Trophoblast cell (in vitro differentiated cells and primary cell): ENCODE results near the gene SLC30A10. TPM values are rescaled to one million over a fixed set of nuclear protein-coding genes. Genes with fewer than 3 reads are reported as not detected.

Source experiments
- DNase-seq, 2 donors: peaks; one replicate each; pipeline ENCODE4 v3.0.0-alpha.2; 2016
- H2AFZ ChIP-seq: 2 replicates; pipeline ENCODE4 v1.6.1; 2013; ENCODE audit warnings: low read length, moderate library complexity, mild to moderate bottlenecking; ENCODE audit not compliant: insufficient read depth, poor library complexity
- H2AK5ac ChIP-seq: 2 replicates; pipeline ENCODE4 v1.6.1; 2013; ENCODE audit warnings: mild to moderate bottlenecking, low read length
- H2BK120ac ChIP-seq: 2 replicates; pipeline ENCODE4 v1.6.1; 2013; ENCODE audit warnings: low read length, mild to moderate bottlenecking, moderate library complexity; ENCODE audit not compliant: insufficient read depth, poor library complexity
- H2BK12ac ChIP-seq: 2 replicates; pipeline ENCODE4 v1.6.1; 2013; ENCODE audit warnings: mild to moderate bottlenecking, low read length, moderate library complexity
- H2BK5ac ChIP-seq: 2 replicates; pipeline ENCODE4 v1.6.1; 2013; ENCODE audit warnings: low read length, low read depth, moderate library complexity, mild to moderate bottlenecking; ENCODE audit not compliant: poor library complexity
- H3K14ac ChIP-seq: 2 replicates; pipeline ENCODE4 v1.6.1; 2013; ENCODE audit warnings: mild to moderate bottlenecking, low read length
- H3K18ac ChIP-seq: 2 replicates; pipeline ENCODE4 v1.6.1; 2013; ENCODE audit warnings: mild to moderate bottlenecking, low read length
- H3K23ac ChIP-seq: 2 replicates; pipeline ENCODE4 v1.6.1; 2013; ENCODE audit warnings: low read length
- H3K27ac ChIP-seq: 2 replicates; pipeline ENCODE4 v1.5.1; 2013; ENCODE audit warnings: low read depth, mild to moderate bottlenecking, inconsistent platforms, low read length, moderate library complexity
- H3K27me3 ChIP-seq: 2 replicates; pipeline ENCODE4 v1.6.1; 2013; ENCODE audit warnings: inconsistent platforms, mild to moderate bottlenecking, low read length, moderate library complexity; ENCODE audit not compliant: insufficient read depth
- H3K36me3 ChIP-seq, 2 experiments: 1 replicate in 1 of 2; 2 replicates in 1 of 2; pipeline ENCODE4 v1.6.1; 2013; ENCODE audit warnings: low read length in 2 of 2, mild to moderate bottlenecking in 2 of 2, moderate library complexity in 1 of 2; ENCODE audit not compliant: insufficient read depth in 2 of 2, control insufficient read depth in 1 of 2
- H3K4ac ChIP-seq: 2 replicates; pipeline ENCODE4 v1.6.1; 2013; ENCODE audit warnings: low read depth, mild to moderate bottlenecking, low read length, moderate library complexity
- H3K4me1 ChIP-seq, 2 experiments: 1 replicate in 1 of 2; 2 replicates in 1 of 2; pipeline ENCODE4 v1.6.1; 2013; ENCODE audit warnings: low read length in 2 of 2, mild to moderate bottlenecking in 2 of 2, moderate library complexity in 1 of 2; ENCODE audit not compliant: insufficient read depth in 2 of 2, control insufficient read depth in 1 of 2
- H3K4me2 ChIP-seq: 2 replicates; pipeline ENCODE4 v1.6.1; 2013; ENCODE audit warnings: inconsistent platforms, mild to moderate bottlenecking, low read length, moderate library complexity
- H3K4me3 ChIP-seq: 2 replicates; pipeline ENCODE4 v1.5.1; 2013; ENCODE audit warnings: mild to moderate bottlenecking, low read depth, low read length, inconsistent platforms
- H3K79me1 ChIP-seq: one replicate; pipeline ENCODE4 v1.6.1; 2013; ENCODE audit warnings: low read length
- H3K79me2 ChIP-seq: 2 replicates; pipeline ENCODE4 v1.6.1; 2013; ENCODE audit warnings: low read length, mild to moderate bottlenecking; ENCODE audit not compliant: control insufficient read depth, insufficient read depth, poor library complexity
- H3K9ac ChIP-seq: 2 replicates; pipeline ENCODE4 v1.6.1; 2013; ENCODE audit warnings: mild to moderate bottlenecking, low read length
- H3K9me3 ChIP-seq: 2 replicates; pipeline ENCODE4 v1.6.1; 2013; ENCODE audit warnings: low read depth, mild to moderate bottlenecking, control low read depth, inconsistent platforms, low read length; ENCODE audit not compliant: insufficient read depth
- H4K12ac ChIP-seq: 2 replicates; pipeline ENCODE4 v1.6.1; 2013; ENCODE audit warnings: low read depth, mild to moderate bottlenecking, low read length, moderate library complexity
- H4K8ac ChIP-seq: 2 replicates; pipeline ENCODE4 v1.6.1; 2013; ENCODE audit warnings: low read depth, mild to moderate bottlenecking, low read length, moderate library complexity
- H4K91ac ChIP-seq: one replicate; pipeline ENCODE4 v1.6.1; 2013; ENCODE audit warnings: low read depth, mild to moderate bottlenecking, low read length, moderate library complexity
- WGBS: extraction: QIAGEN DNeasy Blood & Tissue Kit; methylation state at CpG from one replicate; pipeline ENCODE4 v1.1.7; 2013; ENCODE audit warnings: missing lambda C conversion rate; ENCODE audit not compliant: insufficient read length, insufficient coverage; ENCODE audit errors: extremely low coverage; 5-methylcytosine and 5-hydroxymethylcytosine counted together
- polyA plus RNA-seq: library from polyadenylated mRNA; stranded (reverse); fragments of 200-250 nt; gene quantifications from 2 replicates; pipeline ENCODE4 v1.2.3, GENCODE V29; 2013

Gene SLC30A10
- polyA plus RNA-seq = 0.14 and 0.19 TPM in 2 replicates

GRCh38 chr1:219927956-219928790 lies at the start of gene SLC30A10:
TSS of gene SLC30A10 (minus strand) at chr1:219928557. CDS start at chr1:219928440, 117 bp downstream.
- no peaks in the 10 kb centered on the region for H3K79me2 ChIP-seq
- H4K91ac ChIP-seq = no peak within 1 kb of the TSS
- no peak within 1 kb of the TSS for H3K4ac ChIP-seq
- H3K9ac ChIP-seq = no peak within 1 kb of the TSS
- WGBS = no CpG with 5 or more reads among the region's 91 CpGs
- H3K27ac ChIP-seq = no peak within 1 kb of the TSS
- peak within 1 kb of the TSS; percentile 80 for H3K4me2 ChIP-seq
- no peaks in the 10 kb centered on the region for H3K79me1 ChIP-seq
- H2BK120ac ChIP-seq = no peak within 1 kb of the TSS
- H3K4me1 ChIP-seq = peaks cover 10 to 12% of the 10 kb centered on the region in 2 experiments
- H3K9me3 ChIP-seq = peaks cover 2% of the 10 kb centered on the region
- no peak within 1 kb of the TSS for H3K23ac ChIP-seq
- H4K12ac ChIP-seq = no peak within 1 kb of the TSS
- no peak within 1 kb of the TSS for H2BK12ac ChIP-seq
- H2AFZ ChIP-seq = peak within 1 kb of the TSS; percentile 9
- H2AK5ac ChIP-seq = no peak within 1 kb of the TSS
- H3K27me3 ChIP-seq = peaks cover 24% of the 10 kb centered on the region
- no peak within 1 kb of the TSS for H2BK5ac ChIP-seq
- no peak within 1 kb of the TSS for H3K14ac ChIP-seq
- DNase-seq = peak in 1 of 2 donors; percentile 22
- no peaks in the 10 kb centered on the region for H3K36me3 ChIP-seq
- no peak within 1 kb of the TSS for H3K18ac ChIP-seq
- peak within 1 kb of the TSS; percentile 66 for H3K4me3 ChIP-seq
- no peak within 1 kb of the TSS for H4K8ac ChIP-seq

GRCh38 chr1:219973213-219973612 lies 44.9 kb upstream of the SLC30A10 start:
- no peak overlapping the region for H3K4me2 ChIP-seq
- H3K79me1 ChIP-seq = no peaks in the 10 kb centered on the region
- no peak overlapping the region for H4K8ac ChIP-seq
- H3K79me2 ChIP-seq = no peaks in the 10 kb centered on the region
- no peak for DNase-seq
- no peak overlapping the region for H2BK12ac ChIP-seq
- H3K36me3 ChIP-seq = peaks cover 5 to 8% of the 10 kb centered on the region in 2 experiments
- H3K27me3 ChIP-seq = no peaks in the 10 kb centered on the region
- H3K4me1 ChIP-seq = no peaks in the 10 kb centered on the region
- no peak overlapping the region for H3K18ac ChIP-seq
- H3K23ac ChIP-seq = no peak overlapping the region
- H2BK120ac ChIP-seq = no peak overlapping the region
- H3K9ac ChIP-seq = no peak overlapping the region
- WGBS = no CpG with 5 or more reads among the region's 3 CpGs
- H3K4me3 ChIP-seq = no peak overlapping the region
- H3K4ac ChIP-seq = no peak overlapping the region
- no peaks in the 10 kb centered on the region for H3K9me3 ChIP-seq
- no peak overlapping the region for H3K27ac ChIP-seq
- H3K14ac ChIP-seq = no peak overlapping the region
- no peak overlapping the region for H4K91ac ChIP-seq
- H2AK5ac ChIP-seq = no peak overlapping the region
- no peak overlapping the region for H4K12ac ChIP-seq
- H2BK5ac ChIP-seq = no peak overlapping the region
- no peak overlapping the region for H2AFZ ChIP-seq

GRCh38 chr1:219967361-219967760 lies 39.0 kb upstream of the SLC30A10 start:
- Histone ChIP-seq H2AK5ac (no peak overlapping the region), H2BK5ac (no peak overlapping the region), H4K91ac (no peak overlapping the region), H2BK12ac (no peak overlapping the region), H3K18ac (no peak overlapping the region), H4K12ac (no peak overlapping the region), H3K4me1 (no peaks in the 10 kb centered on the region), H3K4ac (no peak overlapping the region), H3K23ac (no peak overlapping the region), H2AFZ (no peak overlapping the region), H3K4me3 (no peak overlapping the region), H4K8ac (no peak overlapping the region), H3K14ac (no peak overlapping the region), H3K79me1 (no peaks in the 10 kb centered on the region), H3K9ac (no peak overlapping the region), H3K9me3 (no peaks in the 10 kb centered on the region), H3K27ac (no peak overlapping the region), H3K79me2 (no peaks in the 10 kb centered on the region), H3K27me3 (no peaks in the 10 kb centered on the region), H3K4me2 (no peak overlapping the region), H2BK120ac (no peak overlapping the region), H3K36me3 (peaks cover 3% of the 10 kb centered on the region in 2 experiments)
- WGBS = no CpG with 5 or more reads among the region's 4 CpGs
- DNase-seq = no peak

- Histone ChIP-seq H4K91ac (no peak overlapping the region), H2BK5ac (no peak overlapping the region), H3K9me3 (no peaks in the 10 kb centered on the region), H4K8ac (no peak overlapping the region), H3K14ac (no peak overlapping the region), H4K12ac (no peak overlapping the region), H2BK12ac (no peak overlapping the region), H3K27me3 (no peaks in the 10 kb centered on the region), H3K79me2 (no peaks in the 10 kb centered on the region), H3K27ac (no peak overlapping the region), H3K23ac (no peak overlapping the region), H3K4me3 (no peak overlapping the region), H3K36me3 (peaks cover 3% of the 10 kb centered on the region in 2 experiments), H2AK5ac (no peak overlapping the region), H2AFZ (no peak overlapping the region), H2BK120ac (no peak overlapping the region), H3K4me2 (no peak overlapping the region), H3K9ac (no peak overlapping the region), H3K4ac (no peak overlapping the region), H3K18ac (no peak overlapping the region), H3K79me1 (no peaks in the 10 kb centered on the region), H3K4me1 (no peaks in the 10 kb centered on the region)
- WGBS = no CpG with 5 or more reads among the region's 2 CpGs
- no peak for DNase-seq
These were observed 37.7 kb upstream of the SLC30A10 start for GRCh38 chr1:219966071-219966349.
